Natural killer cell (primary cell): ENCODE data around the gene SMCO3. TPM values are rescaled to one million over a fixed set of nuclear protein-coding genes. Genes with fewer than 3 reads are reported as not detected.

Source experiments
- ATAC-seq, 3 donors: fragments of 150-1000 bp in 2 of 3; fragments of 200-7000 bp in 1 of 3; cut with Tn5 transposase; 1 replicate in 1 of 3; 2 replicates in 2 of 3; pipeline ENCODE4 v1.10.0; 2021; ENCODE audit warnings: mild to moderate bottlenecking in 2 of 3, moderate library complexity in 2 of 3
- DNase-seq, 2 donors: peaks; one replicate each; pipeline versions ENCODE4 v3.0.0 to v3.0.0-alpha.2; 2013 to 2021; ENCODE audit warnings: mixed read lengths in 1 of 2
- H3K27ac ChIP-seq: one replicate; pipeline ENCODE4 v1.5.1; 2013; ENCODE audit warnings: mild to moderate bottlenecking, low read length
- H3K27me3 ChIP-seq: one replicate; pipeline ENCODE4 v1.6.1; 2013; ENCODE audit warnings: low read length; ENCODE audit not compliant: control insufficient read depth, insufficient read depth
- H3K36me3 ChIP-seq: one replicate; pipeline ENCODE4 v1.6.1; 2013; ENCODE audit warnings: low read length; ENCODE audit not compliant: control insufficient read depth, insufficient read depth
- H3K4me1 ChIP-seq: one replicate; pipeline ENCODE4 v1.6.1; 2013; ENCODE audit warnings: low read length; ENCODE audit not compliant: control insufficient read depth, insufficient read depth
- H3K4me3 ChIP-seq: one replicate; pipeline ENCODE4 v1.5.1; 2013; ENCODE audit warnings: low read length
- H3K9me3 ChIP-seq: one replicate; pipeline ENCODE4 v1.6.1; 2013; ENCODE audit warnings: low read length; ENCODE audit not compliant: control insufficient read depth, insufficient read depth
- H3K27ac Mint-ChIP-seq, 2 donors: one replicate each; pipeline ENCODE4 v1.8.0; 2022; ENCODE audit warnings: mild to moderate bottlenecking in 2 of 2, mixed read lengths in 2 of 2, moderate library complexity in 1 of 2
- H3K27me3 Mint-ChIP-seq, 2 donors: one replicate each; pipeline ENCODE4 v1.8.0; 2022; ENCODE audit warnings: low read depth in 2 of 2, mixed read lengths in 2 of 2
- H3K36me3 Mint-ChIP-seq: one replicate; pipeline ENCODE4 v1.8.0; 2022; ENCODE audit warnings: mixed read lengths
- H3K4me1 Mint-ChIP-seq, 2 donors: one replicate each; pipeline ENCODE4 v1.8.0; 2022; ENCODE audit warnings: mixed read lengths in 2 of 2
- H3K4me3 Mint-ChIP-seq: one replicate; pipeline ENCODE4 v1.8.0; 2022; ENCODE audit warnings: mild to moderate bottlenecking, moderate library complexity, mixed read lengths
- H3K9me3 Mint-ChIP-seq, 2 donors: one replicate each; pipeline ENCODE4 v1.8.0; 2022; ENCODE audit warnings: mixed read lengths in 2 of 2
- CTCF ChIP-seq: fragments of 200-600 bp; IDR thresholded peaks from one replicate; pipeline ENCODE4 v1.8.0; 2022; ENCODE audit warnings: antibody characterized with exemption
- WGBS: methylation state at CpG from one replicate; pipeline ENCODE4 v1.1.7; 2013; ENCODE audit warnings: missing lambda C conversion rate; ENCODE audit not compliant: insufficient coverage; 5-methylcytosine and 5-hydroxymethylcytosine counted together
- intact Hi-C: fragments of 100-400 bp; cut with micrococcal nuclease; formaldehyde crosslinking; loops from one replicate; pipeline ENCODE4 v1.14.2; 2022
- total RNA-seq, 4 donors: library from RNA; stranded (reverse); fragments of 120-200 nt in 1 of 4; gene quantifications; one replicate each; pipeline versions ENCODE4 v1.2.3 to v1.2.4, GENCODE V29; 2013 to 2022

Gene SMCO3
- total RNA-seq, 3 donors from 2014 or later (not counting 1 experiment from before 2014, with no cell fraction given): not detected

- DNase-seq (no peak), ATAC-seq (no peak)
- Mint-ChIP-seq H3K4me3 (no peak overlapping the region), H3K9me3 (no peaks in the 10 kb centered on the region), H3K36me3 (no peaks in the 10 kb centered on the region), H3K4me1 (no peaks in the 10 kb centered on the region), H3K27ac (no peak overlapping the region), H3K27me3 (peaks cover 11 to 13% of the 10 kb centered on the region in 2 donors)
- no peaks in the 10 kb centered on the region for H3K36me3 ChIP-seq
- no peaks in the 10 kb centered on the region for H3K4me1 ChIP-seq
- H3K4me3 ChIP-seq: no peak overlapping the region
- WGBS: 100% methylated on average over 2 of the region's 2 CpGs
- TF ChIP-seq CTCF: no peak
- intact Hi-C loops: no loop called here
- no peaks in the 10 kb centered on the region for H3K9me3 ChIP-seq
- H3K27ac ChIP-seq: no peak overlapping the region
- no peaks in the 10 kb centered on the region for H3K27me3 ChIP-seq
Observed at GRCh38 chr12:14811486-14811885, 2.5 kb downstream of the SMCO3 start.

GRCh38 chr12:14810953-14811483, 3.0 kb downstream of the SMCO3 start:
- H3K36me3 ChIP-seq: no peaks in the 10 kb centered on the region
- Mint-ChIP-seq H3K9me3 (no peaks in the 10 kb centered on the region), H3K27ac (no peak overlapping the region), H3K27me3 (peaks cover 7 to 13% of the 10 kb centered on the region in 2 donors), H3K36me3 (no peaks in the 10 kb centered on the region), H3K4me3 (no peak overlapping the region), H3K4me1 (no peaks in the 10 kb centered on the region)
- H3K27ac ChIP-seq: no peak overlapping the region
- DNase-seq: peak in 1 of 2 donors; percentile 18
- no peaks in the 10 kb centered on the region for H3K4me1 ChIP-seq
- intact Hi-C loops: no loop called here
- WGBS: 100% methylated on average over 1 of the region's 1 CpG
- no peak for ATAC-seq
- no peak for TF ChIP-seq CTCF
- no peaks in the 10 kb centered on the region for H3K27me3 ChIP-seq
- no peaks in the 10 kb centered on the region for H3K9me3 ChIP-seq
- no peak overlapping the region for H3K4me3 ChIP-seq

GRCh38 chr12:14810167-14810952, 3.6 kb downstream of the SMCO3 start:
- ATAC-seq (no peak), DNase-seq (no peak)
- no peaks in the 10 kb centered on the region for H3K36me3 Mint-ChIP-seq
- WGBS: 100% methylated on average over 2 of the region's 5 CpGs
- H3K4me3 ChIP-seq: no peak overlapping the region
- H3K27ac Mint-ChIP-seq: no peak overlapping the region
- no peak for TF ChIP-seq CTCF
- H3K4me1 Mint-ChIP-seq: no peaks in the 10 kb centered on the region
- no peaks in the 10 kb centered on the region for H3K27me3 ChIP-seq
- no peaks in the 10 kb centered on the region for H3K9me3 ChIP-seq
- H3K9me3 Mint-ChIP-seq: no peaks in the 10 kb centered on the region
- H3K27ac ChIP-seq: no peak overlapping the region
- no peaks in the 10 kb centered on the region for H3K4me1 ChIP-seq
- no peaks in the 10 kb centered on the region for H3K36me3 ChIP-seq
- H3K27me3 Mint-ChIP-seq: peaks cover 7 to 11% of the 10 kb centered on the region in 2 donors
- intact Hi-C loops: no loop called here
- H3K4me3 Mint-ChIP-seq: no peak overlapping the region
